ENCODE results near the gene ANKRD11.
"Not testable (repeated sequence)": the region's sequence is repeated elsewhere in the genome, so short reads cannot be mapped to it uniquely, and the experiment has no call there.

Gene ANKRD11

GRCh38 chr16:89343501-89344457 is 146.6 kb downstream of the ANKRD11 start:
- DNase-seq: no peak

- no peak for DNase-seq
Measured at GRCh38 chr16:89341697-89342694, 148.4 kb downstream of the ANKRD11 start.

- no peak for DNase-seq
Measured at GRCh38 chr16:89341279-89341678, 149.1 kb downstream of the ANKRD11 start.

- no peak for DNase-seq
Measured at GRCh38 chr16:89338863-89339262, 151.5 kb downstream of the ANKRD11 start.

DNA sequence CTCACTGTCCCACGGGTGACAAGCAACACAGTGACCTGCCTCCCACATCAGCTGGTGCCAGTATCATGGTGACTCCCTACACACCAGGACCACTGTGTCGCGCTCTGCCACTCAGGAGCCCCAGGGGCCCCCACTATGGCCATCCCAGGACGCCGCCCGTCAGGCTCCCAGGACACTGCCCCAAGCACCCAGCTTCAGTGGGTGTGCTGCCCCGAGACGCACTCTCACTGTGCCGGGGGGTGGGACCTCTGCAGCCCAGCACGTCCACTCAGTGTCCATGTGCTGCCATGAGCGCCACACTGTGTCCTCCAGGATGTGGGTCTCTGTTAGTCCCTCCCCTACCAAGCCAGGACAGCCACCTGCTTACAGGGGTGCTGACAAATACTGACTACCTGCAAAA is 152.4 kb downstream of the ANKRD11 start:
- no peak for DNase-seq

GRCh38 chr16:89335803-89336485 is 154.4 kb downstream of the ANKRD11 start:
- no peak for DNase-seq

- DNase-seq: no peak
Measured at GRCh38 chr16:89334988-89335802, 155.2 kb downstream of the ANKRD11 start.

GRCh38 chr16:89334461-89334860 is 155.9 kb downstream of the ANKRD11 start:
- no peak for DNase-seq

DNA sequence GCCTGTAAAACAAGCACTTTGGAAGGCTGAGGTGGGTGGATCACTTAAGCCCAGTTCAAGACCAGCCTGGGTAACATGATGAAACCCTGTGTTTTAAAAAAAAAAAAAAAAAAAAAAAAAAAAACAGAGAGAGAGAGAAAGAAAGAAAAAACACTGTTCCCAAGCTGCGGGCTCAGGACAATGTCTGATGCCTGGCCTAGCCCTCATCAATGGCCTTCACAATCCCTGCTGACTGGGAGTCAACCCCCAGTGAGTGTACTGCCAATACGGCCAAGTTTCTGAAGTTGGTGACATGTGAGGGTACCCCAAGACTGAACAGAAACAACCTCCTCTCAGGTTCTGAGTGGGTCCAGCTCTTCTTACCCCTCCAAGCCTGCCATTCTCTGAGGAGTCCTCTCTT is 156.3 kb downstream of the ANKRD11 start:
- DNase-seq: no peak

DNA sequence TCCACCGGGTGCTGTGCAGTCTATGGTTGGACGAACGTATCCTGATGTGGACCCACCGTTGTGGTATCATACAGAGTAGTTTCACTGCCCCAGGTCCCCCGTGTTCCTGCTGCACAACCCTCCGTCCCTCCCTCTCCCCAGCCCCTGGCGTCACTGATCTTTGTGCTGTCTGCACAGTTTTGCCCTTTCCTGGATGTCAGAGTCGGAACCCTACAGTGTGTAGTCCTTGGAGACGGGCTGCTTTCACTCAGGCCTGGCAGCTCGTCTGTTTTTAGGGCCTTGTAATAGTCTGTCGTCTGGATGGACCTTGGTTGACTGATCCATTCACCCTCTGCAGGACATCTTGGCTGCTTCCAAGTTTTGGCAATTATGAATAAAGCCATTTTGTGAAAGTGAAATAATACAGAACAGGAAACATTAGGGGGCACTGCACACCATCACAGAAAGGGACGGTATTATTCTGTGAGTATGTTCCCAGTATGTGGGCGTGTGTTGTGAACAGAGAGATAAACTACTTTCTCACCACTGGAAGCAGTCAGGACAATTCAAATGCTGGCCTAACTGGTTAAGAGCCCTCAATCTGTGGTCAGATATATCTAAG is 156.9 kb downstream of the ANKRD11 start:
- DNase-seq: not testable (repeated sequence)

GRCh38 chr16:89332902-89333245 is 157.5 kb downstream of the ANKRD11 start:
- no peak for DNase-seq

- no peak for DNase-seq
Measured at GRCh38 chr16:89332243-89332901, 158.0 kb downstream of the ANKRD11 start.

DNA sequence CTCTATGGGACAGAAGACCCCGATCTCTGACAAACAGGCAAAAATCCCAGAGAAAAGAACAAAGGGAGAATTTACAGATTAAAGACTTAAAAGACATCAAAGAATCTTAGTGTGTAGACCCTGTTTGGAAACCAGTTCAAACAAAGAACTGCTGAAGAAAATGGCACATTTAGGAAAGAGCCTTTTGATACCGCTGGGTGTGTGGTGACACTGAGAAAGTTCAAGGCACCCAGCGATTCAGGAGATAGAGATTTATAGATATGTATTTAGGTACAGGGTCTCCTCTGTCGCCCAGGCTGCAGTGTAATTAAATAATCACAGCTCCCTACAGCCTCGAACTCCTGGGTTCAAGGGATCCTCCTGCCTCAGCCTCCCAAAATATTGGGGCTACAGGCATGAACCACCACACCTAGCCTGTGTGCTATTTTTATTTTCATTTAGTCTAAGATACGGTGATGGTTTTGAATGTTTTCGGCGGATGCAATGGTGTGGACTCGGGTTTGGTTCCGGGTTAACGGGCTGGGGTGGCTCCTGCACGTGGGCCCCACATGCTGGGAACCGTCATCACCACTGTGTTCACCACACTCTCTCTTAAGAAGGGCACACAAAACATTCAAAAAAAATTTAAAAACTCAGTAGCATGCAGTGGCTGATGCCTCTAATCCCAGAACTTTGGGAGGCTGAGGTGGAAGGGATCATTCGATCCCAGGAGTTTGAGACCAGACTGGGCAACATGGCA is 158.8 kb downstream of the ANKRD11 start:
- no peak for DNase-seq

DNA sequence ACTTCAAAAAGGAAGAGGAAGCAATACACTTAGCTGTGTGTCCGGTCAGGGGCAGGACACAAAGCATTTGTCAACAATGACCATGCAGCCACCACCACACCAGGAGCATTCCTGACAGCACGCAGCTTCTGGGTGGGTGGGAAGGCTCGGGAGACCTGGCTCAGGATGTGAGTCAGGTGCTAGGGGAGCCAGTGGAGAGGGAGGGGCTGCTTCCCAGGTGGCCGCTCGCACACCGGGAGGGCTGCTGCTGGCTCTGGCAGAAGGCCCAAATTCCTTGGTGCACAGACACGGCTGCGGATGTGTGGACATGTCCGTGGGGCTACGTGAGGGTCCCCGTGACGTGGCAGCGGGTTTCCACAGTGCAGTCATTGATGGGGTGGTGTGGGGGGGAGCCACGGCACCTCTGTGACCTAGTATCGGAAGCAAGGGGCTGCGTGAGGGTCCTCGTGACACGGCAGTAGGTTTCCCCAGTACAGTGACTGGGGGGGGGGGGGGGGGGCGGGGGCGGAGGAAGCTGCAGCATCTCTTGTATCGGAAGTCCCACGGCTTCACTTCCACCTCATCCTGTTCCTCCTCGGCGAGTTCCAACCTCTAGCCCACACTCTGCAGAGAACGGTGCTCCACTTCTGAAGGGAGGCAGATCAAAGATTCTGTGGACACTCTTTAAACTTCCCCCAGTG is 160.0 kb downstream of the ANKRD11 start:
- no peak for DNase-seq

DNA sequence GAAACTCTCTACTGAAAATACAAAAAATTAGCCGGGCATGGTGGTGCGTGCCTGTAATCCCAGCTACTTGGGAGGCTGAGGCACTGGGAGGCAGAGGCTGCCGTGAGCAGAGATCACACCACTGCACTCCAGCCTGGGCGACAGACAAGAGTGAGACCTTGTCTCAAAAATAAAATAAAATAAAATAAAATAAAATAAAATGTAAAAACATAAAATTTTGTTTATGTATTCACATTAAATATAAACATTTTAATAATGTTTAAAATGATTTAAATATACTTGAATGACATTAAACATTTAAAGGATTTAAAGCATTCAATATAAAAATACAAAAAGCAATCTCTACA is 160.6 kb downstream of the ANKRD11 start:
- not testable (repeated sequence) for DNase-seq

DNA sequence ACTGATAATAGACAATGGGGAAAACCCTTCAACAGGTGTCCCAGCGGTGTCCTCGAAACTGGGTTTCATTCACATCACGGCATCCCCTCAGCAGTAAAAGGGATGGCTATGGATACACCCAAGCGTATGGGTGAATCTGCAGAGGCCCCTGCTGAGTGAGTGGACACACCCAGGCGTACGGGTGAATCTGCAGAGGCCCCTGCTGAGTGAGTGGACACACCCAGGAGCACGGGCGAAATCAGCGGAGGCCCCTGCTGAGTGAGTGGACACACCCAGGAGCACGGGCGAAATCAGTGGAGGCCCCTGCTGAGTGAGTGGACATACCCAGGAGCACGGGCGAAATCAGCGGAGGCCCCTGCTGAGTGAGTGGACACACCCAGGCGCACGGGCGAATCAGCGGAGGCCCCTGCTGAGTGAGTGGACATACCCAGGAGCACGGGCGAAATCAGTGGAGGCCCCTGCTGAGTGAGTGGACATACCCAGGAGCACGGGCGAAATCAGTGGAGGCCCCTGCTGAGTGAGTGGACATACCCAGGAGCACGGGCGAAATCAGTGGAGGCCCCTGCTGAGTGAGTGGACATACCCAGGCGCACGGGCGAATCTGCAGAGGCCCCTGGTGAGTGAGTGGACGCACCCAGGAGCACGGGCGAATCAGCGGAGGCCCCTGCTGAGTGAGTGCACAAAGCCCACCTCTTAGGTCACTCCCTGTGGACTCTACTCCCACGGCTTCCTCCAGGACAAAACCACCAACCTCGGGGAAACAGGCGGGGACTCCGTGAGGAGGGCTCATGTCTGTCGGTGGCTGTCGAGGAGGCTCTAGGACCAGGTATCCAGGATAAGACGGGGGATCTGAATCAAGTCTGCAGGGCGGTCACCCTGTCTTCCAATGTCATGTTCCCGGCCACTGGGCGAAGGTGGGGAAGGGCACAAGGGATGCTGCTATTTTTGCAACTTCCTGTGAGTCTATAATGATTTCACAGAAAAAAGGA is 161.7 kb downstream of the ANKRD11 start:
- DNase-seq: not testable (repeated sequence)

- no peak for DNase-seq
Measured at GRCh38 chr16:89326721-89327120, 163.6 kb downstream of the ANKRD11 start.

GRCh38 chr16:89325861-89326471 is 164.4 kb downstream of the ANKRD11 start:
- no peak for DNase-seq
